OCI-LY1 (cell line): ENCODE measurements around the gene PARD3B.

Source experiments
- H2AFZ ChIP-seq: fragments of 200-600 bp; sonication (generic), shearing (Covaris generic); 2 replicates; pipeline ENCODE4 v1.6.0; 2014; ENCODE audit warnings: antibody characterized with exemption, mild to moderate bottlenecking, low read length
- H3F3A ChIP-seq: fragments of 200-600 bp; sonication (generic), shearing (Covaris generic); 2 replicates; pipeline ENCODE4 v1.6.0; 2014; ENCODE audit warnings: mild to moderate bottlenecking, antibody characterized with exemption, low read length, moderate library complexity; ENCODE audit not compliant: insufficient read depth
- H3K27ac ChIP-seq: fragments of 200-600 bp; sonication (generic); 2 replicates; pipeline ENCODE4 v1.5.1; 2014; ENCODE audit warnings: low read length, mixed run types, mild to moderate bottlenecking, low read depth; ENCODE audit not compliant: poor library complexity, severe bottlenecking
- H3K27me3 ChIP-seq: fragments of 200-600 bp; sonication (generic); 2 replicates; pipeline ENCODE4 v1.6.0; 2014; ENCODE audit warnings: antibody characterized with exemption, mild to moderate bottlenecking, low read length, moderate library complexity; ENCODE audit not compliant: insufficient read depth
- H3K36me3 ChIP-seq: fragments of 200-600 bp; sonication (generic); 2 replicates; pipeline ENCODE4 v1.6.1; 2014; ENCODE audit warnings: mild to moderate bottlenecking, antibody characterized with exemption, low read length, moderate library complexity, mixed read lengths; ENCODE audit not compliant: insufficient read depth
- H3K4me1 ChIP-seq: fragments of 200-600 bp; sonication (generic); 2 replicates; pipeline ENCODE4 v1.5.1; 2014; ENCODE audit warnings: mild to moderate bottlenecking, low read length, moderate library complexity; ENCODE audit not compliant: insufficient read depth, severe bottlenecking
- H3K4me2 ChIP-seq: fragments of 200-600 bp; sonication (generic), shearing (Covaris generic); 2 replicates; pipeline ENCODE4 v1.6.1; 2014; ENCODE audit warnings: low read length
- H3K4me3 ChIP-seq: fragments of 200-600 bp; sonication (generic); 2 replicates; pipeline ENCODE4 v1.5.1; 2014; ENCODE audit warnings: low read length, low read depth, mild to moderate bottlenecking, mixed read lengths; ENCODE audit not compliant: poor library complexity, severe bottlenecking
- H3K79me2 ChIP-seq: fragments of 200-600 bp; shearing (Covaris generic); 2 replicates; pipeline ENCODE4 v1.6.1; 2016; ENCODE audit warnings: mixed run types, low read length, mixed read lengths; ENCODE audit not compliant: insufficient read depth
- H3K9ac ChIP-seq: fragments of 200-600 bp; sonication (generic), shearing (Covaris generic); 2 replicates; pipeline ENCODE4 v1.6.1; 2014; ENCODE audit warnings: mild to moderate bottlenecking, low read length, mixed read lengths
- H3K9me2 ChIP-seq: fragments of 200-600 bp; sonication (generic), shearing (Covaris generic); 2 replicates; pipeline ENCODE4 v1.6.1; 2014; ENCODE audit warnings: low read depth, mild to moderate bottlenecking, low read length, mixed read lengths
- H3K9me3 ChIP-seq: fragments of 200-600 bp; shearing (Covaris generic); 2 replicates; pipeline ENCODE4 v1.6.1; 2014; ENCODE audit warnings: low read length, mixed read lengths
- H4K20me1 ChIP-seq: fragments of 200-600 bp; sonication (generic), shearing (Covaris generic); 2 replicates; pipeline ENCODE4 v1.6.0; 2016; ENCODE audit warnings: mild to moderate bottlenecking, low read length; ENCODE audit not compliant: insufficient read depth
- CTCF ChIP-seq: fragments of 200-600 bp; sonication (generic), shearing (Covaris generic); IDR thresholded peaks from 2 replicates; pipeline ENCODE4 v1.5.1; 2017; ENCODE audit warnings: mild to moderate bottlenecking, antibody characterized with exemption, low read length, moderate library complexity, mixed read lengths
- EZH2 ChIP-seq: fragments of 200-600 bp; sonication (generic), shearing (Covaris generic); IDR thresholded peaks from 2 replicates; pipeline ENCODE4 v1.8.0; 2017; ENCODE audit warnings: borderline replicate concordance, mixed run types, mild to moderate bottlenecking, antibody characterized with exemption, low read length, moderate library complexity, mixed read lengths

PARD3B gene

GRCh38 chr2:205073433-205074020 is 528.3 kb downstream of the PARD3B start:
- Histone ChIP-seq H3K9ac (no peak overlapping the region), H2AFZ (no peak overlapping the region), H3K9me2 (no peaks in the 10 kb centered on the region), H4K20me1 (no peaks in the 10 kb centered on the region), H3K27me3 (no peaks in the 10 kb centered on the region), H3K9me3 (no peaks in the 10 kb centered on the region), H3K4me1 (no peaks in the 10 kb centered on the region), H3K4me2 (no peak overlapping the region), H3K36me3 (no peaks in the 10 kb centered on the region), H3K27ac (no peak overlapping the region), H3K4me3 (no peak overlapping the region), H3K79me2 (no peaks in the 10 kb centered on the region), H3F3A (no peaks in the 10 kb centered on the region)
- TF ChIP-seq EZH2 = no peak
- no peak for TF ChIP-seq CTCF

GRCh38 chr2:205076405-205076804 is 531.1 kb downstream of the PARD3B start:
- H3F3A ChIP-seq = no peaks in the 10 kb centered on the region
- no peak overlapping the region for H3K4me3 ChIP-seq
- no peak overlapping the region for H3K27ac ChIP-seq
- H3K27me3 ChIP-seq = no peaks in the 10 kb centered on the region
- no peak overlapping the region for H3K9ac ChIP-seq
- H4K20me1 ChIP-seq = no peaks in the 10 kb centered on the region
- H3K4me1 ChIP-seq = no peaks in the 10 kb centered on the region
- H3K36me3 ChIP-seq = no peaks in the 10 kb centered on the region
- H3K9me3 ChIP-seq = no peaks in the 10 kb centered on the region
- no peaks in the 10 kb centered on the region for H3K79me2 ChIP-seq
- no peak overlapping the region for H2AFZ ChIP-seq
- no peaks in the 10 kb centered on the region for H3K9me2 ChIP-seq
- no peak overlapping the region for H3K4me2 ChIP-seq
- TF ChIP-seq CTCF (no peak), EZH2 (no peak)

DNA sequence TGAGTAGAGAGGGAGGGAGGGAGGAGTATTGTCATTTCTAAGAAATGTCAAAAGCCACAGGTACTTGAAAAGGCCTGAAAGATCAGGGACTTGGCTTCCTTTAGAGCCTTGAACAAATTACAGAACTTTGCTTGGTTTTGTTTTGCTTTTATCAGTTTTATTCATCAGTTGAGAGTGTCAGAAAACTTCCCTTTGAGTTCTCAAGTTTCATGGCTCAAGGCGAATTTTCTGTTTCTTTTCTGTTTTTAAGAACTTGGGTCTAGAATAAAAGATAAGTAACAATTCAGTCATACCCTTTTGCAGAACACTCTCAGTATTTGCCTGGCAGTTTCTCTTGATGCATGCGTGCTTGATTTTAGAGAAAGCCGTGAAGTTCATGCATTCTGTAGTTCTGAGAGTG is 531.9 kb downstream of the PARD3B start:
- Histone ChIP-seq H3K4me1 (no peaks in the 10 kb centered on the region), H2AFZ (no peak overlapping the region), H3F3A (no peaks in the 10 kb centered on the region), H4K20me1 (no peaks in the 10 kb centered on the region), H3K27me3 (no peaks in the 10 kb centered on the region), H3K4me2 (no peak overlapping the region), H3K79me2 (no peaks in the 10 kb centered on the region), H3K9me2 (no peaks in the 10 kb centered on the region), H3K9ac (no peak overlapping the region), H3K9me3 (no peaks in the 10 kb centered on the region), H3K4me3 (no peak overlapping the region), H3K36me3 (no peaks in the 10 kb centered on the region), H3K27ac (no peak overlapping the region)
- TF ChIP-seq CTCF (no peak), EZH2 (no peak)
